Measurements from ENCODE around the gene SNRPB2. TPM values are rescaled to one million over a fixed set of nuclear protein-coding genes. Genes with fewer than 3 reads are reported as not detected.

Gene SNRPB2
- total RNA-seq, 1 experiment from 2014 or later, result 78.4 TPM

GRCh38 chr20:16703570-16703969 is 26.3 kb upstream of the SNRPB2 start:
- ATAC-seq (no peak), DNase-seq (ENCODE audit: low read depth, low spot score) (no peak)
- H3K9me3 ChIP-seq (ENCODE audit: control insufficient read depth in 1 of 2, insufficient read depth in 1 of 2, low read depth in 1 of 2, low read length in 2 of 2), result no peaks in the 10 kb centered on the region
- TF ChIP-seq TCF7L2 (IDR thresholded peaks at IDR 0.05; ENCODE audit: borderline replicate concordance, extremely low read depth, insufficient read depth, insufficient read length), result no peak
- no peak for TF ChIP-seq EZH2phosphoT487 (IDR thresholded peaks at IDR 0.05; ENCODE audit: borderline replicate concordance)
- no peak for TF ChIP-seq POLR2A (IDR thresholded peaks at IDR 0.05; ENCODE audit: borderline replicate concordance, extremely low read depth, insufficient read depth, insufficient read length)
- TF ChIP-seq CEBPB (IDR thresholded peaks at IDR 0.05; ENCODE audit: low read depth), result no peak
- TF ChIP-seq RAD21 (IDR thresholded peaks at IDR 0.05; ENCODE audit: low read depth), result no peak
- no peak for TF ChIP-seq SP1 (IDR thresholded peaks at IDR 0.05; ENCODE audit: low read depth)
- TF ChIP-seq ATF3 (IDR thresholded peaks at IDR 0.05), result no peak
- no peak for TF ChIP-seq REST (IDR thresholded peaks at IDR 0.05; ENCODE audit: low read depth)
- no peak for TF ChIP-seq FOSL1 (IDR thresholded peaks at IDR 0.05; ENCODE audit: low read depth)
- no peak for TF ChIP-seq JUND (IDR thresholded peaks at IDR 0.05)
- no peak for TF ChIP-seq ELF1 (IDR thresholded peaks at IDR 0.05; ENCODE audit: borderline replicate concordance, low read depth)
- no peak for TF ChIP-seq YY1 (IDR thresholded peaks at IDR 0.05; ENCODE audit: extremely low read depth, insufficient replicate concordance, low read depth, low read length)
- no peak for TF ChIP-seq ZNF274 (IDR thresholded peaks at IDR 0.05; ENCODE audit: low read depth, low read length)
- TF ChIP-seq EGR1 (IDR thresholded peaks at IDR 0.05; ENCODE audit: low read depth), result no peak
- TF ChIP-seq SRF (IDR thresholded peaks at IDR 0.05; ENCODE audit: low read depth), result no peak
- no peak for TF ChIP-seq CBX3 (IDR thresholded peaks at IDR 0.05; ENCODE audit: low read depth)
- no peaks in the 10 kb centered on the region for H3K9me2 ChIP-seq (ENCODE audit: insufficient read depth)
- intact Hi-C loops (cut with micrococcal nuclease), result no loop called here
- no peak overlapping the region for H2AFZ ChIP-seq (ENCODE audit: low read depth, low read length, poor library complexity, severe bottlenecking)
- H3K27me3 ChIP-seq (ENCODE audit: insufficient read depth, low read length), result no peaks in the 10 kb centered on the region
- H3K27ac ChIP-seq (ENCODE audit: low read depth, low read length), result no peak overlapping the region
- ChIA-PET RAD21 (ENCODE audit: low non-redundant PET in 1 of 2, low total read pairs in 2 of 2, uncharacterized antibody in 2 of 2, unreplicated experiment in 2 of 2) (no interaction called here), CTCF (no interaction called here), POLR2A (no interaction called here)
- BruUV-seq (replicated peaks), result no TSS peak
- no peaks in the 10 kb centered on the region for H3K79me2 ChIP-seq (ENCODE audit: insufficient read depth, low read length)
- no peak overlapping the region for H3K9ac ChIP-seq (ENCODE audit: low read length)
- H3K4me2 ChIP-seq (ENCODE audit: low read length), result no peak overlapping the region
- no peaks in the 10 kb centered on the region for H4K20me1 ChIP-seq (ENCODE audit: insufficient read depth)
- no peak overlapping the region for H3K4me3 ChIP-seq (replicated peaks in 1 of 2; ENCODE audit: low read depth in 1 of 2, low read length in 2 of 2)
- H3K4me1 ChIP-seq (ENCODE audit: control insufficient read depth in 1 of 2, insufficient read depth in 2 of 2, low read length in 2 of 2), result no peaks in the 10 kb centered on the region
- no peaks in the 10 kb centered on the region for H3K36me3 ChIP-seq (ENCODE audit: control insufficient read depth in 1 of 2, insufficient read depth in 2 of 2, low read length in 2 of 2)
